Measurements from ENCODE around the gene TWSG1.

The TWSG1 gene

DNA sequence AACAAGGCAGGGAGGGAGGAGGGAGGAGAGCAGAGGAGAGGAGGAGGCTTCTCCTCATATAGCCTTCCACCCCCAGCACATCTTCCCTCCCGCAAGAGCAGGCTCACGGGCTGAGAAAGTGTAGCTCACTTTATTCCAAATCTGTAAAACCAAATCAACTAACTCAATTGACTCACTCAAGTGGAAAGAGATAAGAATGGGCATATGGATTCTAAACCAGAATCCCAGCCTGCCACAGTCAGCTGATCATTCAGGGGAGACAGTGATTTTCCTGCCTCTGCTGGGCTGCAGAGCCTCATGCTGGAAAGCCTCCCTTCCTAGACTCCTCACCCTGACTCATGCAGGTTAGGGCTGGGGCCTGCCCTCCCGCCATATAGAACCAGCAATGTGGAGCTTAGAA lies 4.2 kb upstream of the TWSG1 start:
- ChIA-PET CTCF (no interaction called here), POLR2A (no interaction called here)

DNA sequence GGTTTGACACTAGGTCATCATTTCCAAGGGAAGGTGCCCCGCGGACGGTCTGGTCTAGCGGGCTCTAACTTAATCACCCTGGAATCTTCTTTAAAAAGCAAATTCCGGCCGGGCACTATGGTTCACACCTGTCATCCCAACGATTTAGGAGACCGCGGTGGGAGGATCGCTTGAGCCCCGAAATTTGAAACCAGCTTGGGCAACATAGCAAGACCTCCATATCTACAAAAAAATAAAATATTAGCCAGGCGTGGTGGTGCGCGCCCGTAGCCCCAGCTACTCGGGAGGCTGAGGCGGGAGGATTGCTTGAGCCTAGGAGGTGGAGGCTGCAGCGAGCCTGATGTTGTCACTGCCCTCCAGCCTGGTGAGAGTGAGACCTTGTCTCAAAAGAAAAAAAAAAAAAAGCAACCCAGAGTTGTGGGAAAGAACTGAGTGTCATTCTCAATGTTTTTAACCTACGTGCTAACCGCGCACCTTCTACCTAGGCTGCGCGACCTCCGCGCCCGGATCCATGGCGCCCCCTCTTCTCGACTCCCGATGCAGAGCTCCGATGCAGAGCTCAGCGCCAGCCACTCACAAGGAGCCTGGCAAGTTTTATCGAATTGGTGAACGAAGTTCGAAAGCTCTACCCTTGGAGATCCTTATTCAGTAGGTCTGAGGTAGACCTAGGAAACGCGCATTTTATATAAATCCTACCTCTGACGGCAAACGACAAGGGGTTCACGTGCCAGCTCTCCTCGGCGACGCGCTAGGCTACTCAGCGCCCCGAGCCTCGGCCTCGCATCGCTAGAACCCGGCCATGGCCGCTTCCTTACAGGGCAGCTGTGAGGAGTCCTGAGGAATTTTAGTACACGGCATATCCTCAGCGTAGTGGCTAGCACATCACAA lies 888 bp upstream of the TWSG1 start:
- POLR2A ChIA-PET = interaction anchor here (0.6 to 0.7 kb wide), 3 partner anchors 76 to 158 kb away, joined by 3 to 4 read pairs (median 3); no protein-coding TSS in a partner anchor
- TF ChIP-seq, protein P1, sequence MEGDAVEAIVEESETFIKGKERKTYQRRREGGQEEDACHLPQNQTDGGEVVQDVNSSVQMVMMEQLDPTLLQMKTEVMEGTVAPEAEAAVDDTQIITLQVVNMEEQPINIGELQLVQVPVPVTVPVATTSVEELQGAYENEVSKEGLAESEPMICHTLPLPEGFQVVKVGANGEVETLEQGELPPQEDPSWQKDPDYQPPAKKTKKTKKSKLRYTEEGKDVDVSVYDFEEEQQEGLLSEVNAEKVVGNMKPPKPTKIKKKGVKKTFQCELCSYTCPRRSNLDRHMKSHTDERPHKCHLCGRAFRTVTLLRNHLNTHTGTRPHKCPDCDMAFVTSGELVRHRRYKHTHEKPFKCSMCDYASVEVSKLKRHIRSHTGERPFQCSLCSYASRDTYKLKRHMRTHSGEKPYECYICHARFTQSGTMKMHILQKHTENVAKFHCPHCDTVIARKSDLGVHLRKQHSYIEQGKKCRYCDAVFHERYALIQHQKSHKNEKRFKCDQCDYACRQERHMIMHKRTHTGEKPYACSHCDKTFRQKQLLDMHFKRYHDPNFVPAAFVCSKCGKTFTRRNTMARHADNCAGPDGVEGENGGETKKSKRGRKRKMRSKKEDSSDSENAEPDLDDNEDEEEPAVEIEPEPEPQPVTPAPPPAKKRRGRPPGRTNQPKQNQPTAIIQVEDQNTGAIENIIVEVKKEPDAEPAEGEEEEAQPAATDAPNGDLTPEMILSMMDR (IDR thresholded peaks at IDR 0.05; ENCODE audit: control extremely low read depth, extremely low read depth, low read depth, missing control alignments) = no peak
- no peak for DNase-seq (ENCODE audit: extremely low spot score)
- CTCF ChIA-PET = interaction anchor here (0.9 to 1.9 kb wide), 8 partner anchors 9 to 183 kb away, joined by 3 to 6 read pairs (median 3); no protein-coding TSS in a partner anchor

More for the DNA sequence above, 4.2 kb upstream of the TWSG1 start:
- TF ChIP-seq, protein P1 (IDR thresholded peaks at IDR 0.05; ENCODE audit: control extremely low read depth, extremely low read depth, low read depth, missing control alignments) = no peak
- DNase-seq (ENCODE audit: extremely low spot score) = no peak

DNA sequence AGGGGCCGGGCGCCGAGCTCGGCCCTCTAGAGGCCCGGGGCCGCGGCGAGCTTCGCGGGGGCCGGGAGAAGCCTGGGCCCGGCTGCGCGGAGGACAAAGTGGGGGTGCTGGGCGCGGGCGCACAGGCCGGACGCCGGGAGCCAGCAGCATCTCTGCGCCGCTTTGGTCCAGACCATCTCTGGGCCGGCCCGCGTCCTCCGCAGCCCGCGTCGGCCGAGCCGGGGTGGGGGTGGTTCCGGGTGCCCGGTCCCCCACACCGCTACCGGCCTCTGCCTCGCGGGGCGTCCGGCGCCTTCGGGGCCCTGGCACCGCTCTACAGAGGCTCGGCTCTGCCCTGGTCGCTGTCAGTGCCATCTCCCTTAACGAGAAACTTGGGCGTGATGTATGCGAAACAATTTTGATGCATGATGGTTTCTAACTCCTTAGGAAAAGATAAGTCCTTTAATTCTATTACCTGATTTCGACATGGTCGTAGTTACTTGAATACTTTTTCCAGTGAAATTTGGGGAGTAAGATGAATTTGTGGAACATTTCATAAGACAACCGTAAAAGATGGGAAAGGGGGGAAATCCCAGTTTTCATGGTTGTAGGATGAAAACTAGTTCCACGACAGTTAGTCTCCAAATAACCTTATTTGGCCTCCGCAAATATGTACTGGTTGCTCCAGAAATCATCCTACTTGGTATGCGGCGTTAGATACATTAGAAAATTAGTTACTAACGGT lies 562 bp downstream of the TWSG1 start:
- ChIA-PET CTCF (interaction anchor here (0.9 to 1.5 kb wide), 5 partner anchors 14 to 181 kb away, joined by 3 to 5 read pairs (median 3); no protein-coding TSS in a partner anchor), POLR2A (interaction anchor here (1.0 kb wide), 1 partner anchor 11 kb away, joined by 4 read pairs; no protein-coding TSS in a partner anchor)
- TF ChIP-seq, protein P1 (IDR thresholded peaks at IDR 0.05; ENCODE audit: control extremely low read depth, extremely low read depth, low read depth, missing control alignments) = no peak
- DNase-seq (ENCODE audit: extremely low spot score) = peak; percentile 46

- TF ChIP-seq, protein P1 (IDR thresholded peaks at IDR 0.05; ENCODE audit: control extremely low read depth, extremely low read depth, low read depth, missing control alignments) = no peak
- CTCF ChIA-PET = interaction anchor here (1.3 to 1.5 kb wide), 2 partner anchors 8 to 107 kb away, joined by 3 to 4 read pairs; no protein-coding TSS in a partner anchor
- DNase-seq (ENCODE audit: extremely low spot score) = no peak
- POLR2A ChIA-PET = no interaction called here
Observed at GRCh38 chr18:9335697-9336045, 1.1 kb downstream of the TWSG1 start.

DNA sequence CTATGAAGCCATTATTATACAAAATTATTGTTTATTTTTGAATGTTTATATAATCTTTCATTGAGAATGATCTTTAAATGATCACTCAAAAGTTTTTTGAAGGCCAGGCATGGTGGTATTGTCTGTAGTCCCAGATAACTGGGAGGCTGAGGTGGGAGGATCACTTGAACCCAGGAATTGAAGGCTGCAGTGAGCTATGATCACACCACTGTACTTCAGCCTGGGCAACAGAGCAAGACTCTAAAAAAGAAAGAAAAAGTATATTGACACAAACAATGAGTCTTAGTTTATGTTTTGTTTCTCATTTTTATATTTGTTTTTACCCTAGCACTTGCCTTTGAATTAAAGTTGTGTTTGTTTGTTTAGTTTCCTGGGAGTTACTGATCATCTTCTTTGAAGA lies 2.3 kb downstream of the TWSG1 start:
- ChIA-PET POLR2A (no interaction called here), CTCF (interaction anchor here (1.0 to 2.5 kb wide), 4 partner anchors 7 to 106 kb away, joined by 3 to 9 read pairs (median 4); no protein-coding TSS in a partner anchor)
- DNase-seq (ENCODE audit: extremely low spot score) = no peak
- TF ChIP-seq, protein P1 (IDR thresholded peaks at IDR 0.05; ENCODE audit: control extremely low read depth, extremely low read depth, low read depth, missing control alignments) = no peak

GRCh38 chr18:9337873-9338272 lies 3.3 kb downstream of the TWSG1 start:
- CTCF ChIA-PET = interaction anchor here (0.9 to 2.8 kb wide), 4 partner anchors 9 to 21 kb away, joined by 3 to 9 read pairs (median 6); no protein-coding TSS in a partner anchor
- TF ChIP-seq, protein P1 (IDR thresholded peaks at IDR 0.05; ENCODE audit: control extremely low read depth, extremely low read depth, low read depth, missing control alignments) = no peak
- POLR2A ChIA-PET = no interaction called here
- DNase-seq (ENCODE audit: extremely low spot score) = peak; percentile 25
